ENCODE results near the gene KSR1. TPM values are rescaled to one million over a fixed set of nuclear protein-coding genes. Genes with fewer than 3 reads are reported as not detected.

The KSR1 gene
- total RNA-seq, 1 experiment from 2014 or later, result 41.7 TPM

DNA sequence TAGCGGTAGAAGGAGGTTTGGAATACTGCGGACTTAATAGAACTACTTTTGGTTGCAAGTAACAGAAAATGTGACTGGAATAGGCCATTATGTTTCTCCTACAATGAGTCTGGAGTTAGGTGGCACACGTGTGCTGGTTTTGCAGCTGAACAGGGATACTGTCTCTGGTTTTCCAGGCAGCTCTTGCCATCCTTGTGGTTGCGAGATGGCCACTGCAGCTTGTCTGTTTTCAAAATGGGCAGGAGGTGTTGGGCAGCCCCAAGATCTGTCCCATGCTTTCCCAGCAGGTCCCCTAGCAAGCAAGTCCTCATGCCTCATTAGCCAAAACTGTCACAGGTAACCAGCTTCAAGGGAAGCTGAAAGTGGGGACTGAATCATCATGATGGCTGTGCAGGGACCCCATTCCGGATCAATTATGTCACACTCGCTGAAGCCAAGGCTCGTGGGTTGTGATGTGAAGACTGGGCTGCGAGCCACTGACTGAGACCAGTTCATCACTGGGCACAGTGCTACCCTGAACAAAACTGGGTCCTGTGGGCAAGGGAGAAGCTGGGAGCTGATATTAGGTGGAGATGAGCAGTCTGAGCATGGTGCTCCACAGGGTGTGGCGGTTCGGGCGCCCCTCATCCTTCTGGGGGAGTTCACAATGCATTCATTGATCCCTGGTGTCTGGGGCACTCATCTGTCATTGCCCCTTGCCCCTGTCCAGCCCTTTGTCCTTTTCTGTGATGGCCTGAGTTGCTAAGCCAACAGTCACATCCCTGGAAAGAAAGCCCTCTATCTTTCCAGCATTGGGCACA, 82.1 kb downstream of the KSR1 start:
- Histone ChIP-seq H3K4me3 (ENCODE audit: low read depth, low read length, poor library complexity, severe bottlenecking) (no peak overlapping the region), H3K36me3 (ENCODE audit: insufficient read depth, low read length, poor library complexity, severe bottlenecking) (no peaks in the 10 kb centered on the region), H3K27ac (ENCODE audit: low read depth, low read length, poor library complexity, severe bottlenecking) (no peak overlapping the region), H3K27me3 (replicated peaks; ENCODE audit: insufficient read depth, low read depth, low read length, poor library complexity) (no peaks in the 10 kb centered on the region), H3K4me1 (ENCODE audit: insufficient read depth, low read length, poor library complexity, severe bottlenecking) (no peaks in the 10 kb centered on the region), H3K9me3 (ENCODE audit: low read depth, low read length, poor library complexity, severe bottlenecking) (no peaks in the 10 kb centered on the region)
- intact Hi-C loops (cut with micrococcal nuclease; ENCODE audit: unreplicated experiment), result no loop called here
- no TSS peak for BruUV-seq (replicated peaks)
- CTCF ChIA-PET, result no interaction called here
- no peak for DNase-seq (ENCODE audit: low spot score)
- TF ChIP-seq, protein P1, sequence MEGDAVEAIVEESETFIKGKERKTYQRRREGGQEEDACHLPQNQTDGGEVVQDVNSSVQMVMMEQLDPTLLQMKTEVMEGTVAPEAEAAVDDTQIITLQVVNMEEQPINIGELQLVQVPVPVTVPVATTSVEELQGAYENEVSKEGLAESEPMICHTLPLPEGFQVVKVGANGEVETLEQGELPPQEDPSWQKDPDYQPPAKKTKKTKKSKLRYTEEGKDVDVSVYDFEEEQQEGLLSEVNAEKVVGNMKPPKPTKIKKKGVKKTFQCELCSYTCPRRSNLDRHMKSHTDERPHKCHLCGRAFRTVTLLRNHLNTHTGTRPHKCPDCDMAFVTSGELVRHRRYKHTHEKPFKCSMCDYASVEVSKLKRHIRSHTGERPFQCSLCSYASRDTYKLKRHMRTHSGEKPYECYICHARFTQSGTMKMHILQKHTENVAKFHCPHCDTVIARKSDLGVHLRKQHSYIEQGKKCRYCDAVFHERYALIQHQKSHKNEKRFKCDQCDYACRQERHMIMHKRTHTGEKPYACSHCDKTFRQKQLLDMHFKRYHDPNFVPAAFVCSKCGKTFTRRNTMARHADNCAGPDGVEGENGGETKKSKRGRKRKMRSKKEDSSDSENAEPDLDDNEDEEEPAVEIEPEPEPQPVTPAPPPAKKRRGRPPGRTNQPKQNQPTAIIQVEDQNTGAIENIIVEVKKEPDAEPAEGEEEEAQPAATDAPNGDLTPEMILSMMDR (conservative IDR thresholded peaks at IDR 0.05; ENCODE audit: low read depth, low read length), result no peak
- no peak for TF ChIP-seq EZH2 (IDR thresholded peaks at IDR 0.05; ENCODE audit: borderline replicate concordance, low read depth, low read length, poor library complexity, severe bottlenecking)
- POLR2A ChIA-PET (ENCODE audit: low non-redundant PET), result no interaction called here

DNA sequence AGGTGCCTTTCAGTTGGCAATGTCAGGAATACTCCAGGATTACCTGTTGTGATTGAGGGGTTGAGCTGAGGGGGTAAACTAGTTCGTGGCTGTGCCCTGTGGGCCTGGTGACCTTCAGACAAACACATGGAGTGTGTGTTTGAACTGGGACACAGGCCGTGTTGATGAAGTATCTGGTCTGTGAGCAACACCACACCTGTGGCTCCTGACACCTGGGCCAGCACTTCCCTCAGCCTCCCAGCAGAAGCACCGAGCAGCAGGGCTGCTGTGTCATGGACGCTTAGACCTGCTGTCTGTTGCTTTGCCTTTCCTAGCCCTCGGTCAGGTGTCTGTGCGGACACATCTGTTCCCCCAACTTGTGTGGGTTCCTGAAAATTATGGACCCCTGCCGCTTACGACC, 82.9 kb downstream of the KSR1 start:
- Histone ChIP-seq H3K27ac (ENCODE audit: low read depth, low read length, poor library complexity, severe bottlenecking) (no peak overlapping the region), H3K36me3 (ENCODE audit: insufficient read depth, low read length, poor library complexity, severe bottlenecking) (no peaks in the 10 kb centered on the region), H3K4me1 (ENCODE audit: insufficient read depth, low read length, poor library complexity, severe bottlenecking) (no peaks in the 10 kb centered on the region), H3K9me3 (ENCODE audit: low read depth, low read length, poor library complexity, severe bottlenecking) (no peaks in the 10 kb centered on the region), H3K4me3 (ENCODE audit: low read depth, low read length, poor library complexity, severe bottlenecking) (no peak overlapping the region), H3K27me3 (replicated peaks; ENCODE audit: insufficient read depth, low read depth, low read length, poor library complexity) (no peaks in the 10 kb centered on the region)
- no TSS peak for BruUV-seq (replicated peaks)
- no peak for TF ChIP-seq EZH2 (IDR thresholded peaks at IDR 0.05; ENCODE audit: borderline replicate concordance, low read depth, low read length, poor library complexity, severe bottlenecking)
- TF ChIP-seq, protein P1 (conservative IDR thresholded peaks at IDR 0.05; ENCODE audit: low read depth, low read length), result no peak
- POLR2A ChIA-PET (ENCODE audit: low non-redundant PET), result no interaction called here
- no peak for DNase-seq (ENCODE audit: low spot score)
- intact Hi-C loops (cut with micrococcal nuclease; ENCODE audit: unreplicated experiment), result no loop called here
- CTCF ChIA-PET, result no interaction called here

GRCh38 chr17:27539794-27540317, 83.6 kb downstream of the KSR1 start:
- no peak overlapping the region for H3K27ac ChIP-seq (ENCODE audit: low read depth, low read length, poor library complexity, severe bottlenecking)
- no peaks in the 10 kb centered on the region for H3K27me3 ChIP-seq (replicated peaks; ENCODE audit: insufficient read depth, low read depth, low read length, poor library complexity)
- TF ChIP-seq, protein P1 (conservative IDR thresholded peaks at IDR 0.05; ENCODE audit: low read depth, low read length), result no peak
- no peak for TF ChIP-seq EZH2 (IDR thresholded peaks at IDR 0.05; ENCODE audit: borderline replicate concordance, low read depth, low read length, poor library complexity, severe bottlenecking)
- no peak for DNase-seq (ENCODE audit: low spot score)
- BruUV-seq (replicated peaks), result no TSS peak
- H3K9me3 ChIP-seq (ENCODE audit: low read depth, low read length, poor library complexity, severe bottlenecking), result no peaks in the 10 kb centered on the region
- ChIA-PET CTCF (no interaction called here), POLR2A (ENCODE audit: low non-redundant PET) (no interaction called here)
- intact Hi-C loops (cut with micrococcal nuclease; ENCODE audit: unreplicated experiment), result loop anchor here (10.0 kb wide), 1 partner anchor 55 kb away; no protein-coding TSS in a partner anchor
- H3K36me3 ChIP-seq (ENCODE audit: insufficient read depth, low read length, poor library complexity, severe bottlenecking), result no peaks in the 10 kb centered on the region
- no peak overlapping the region for H3K4me3 ChIP-seq (ENCODE audit: low read depth, low read length, poor library complexity, severe bottlenecking)
- no peaks in the 10 kb centered on the region for H3K4me1 ChIP-seq (ENCODE audit: insufficient read depth, low read length, poor library complexity, severe bottlenecking)
